Fibroblast of the aortic adventitia (primary cell): ENCODE data around the gene LAIR1. TPM values are rescaled to one million over a fixed set of nuclear protein-coding genes. Genes with fewer than 3 reads are reported as not detected.

Experiments
- DNase-seq: peaks from one replicate; pipeline ENCODE4 v3.0.0-alpha.2; 2010; ENCODE audit warnings: low read depth
- H3K4me3 ChIP-seq: 2 replicates; pipeline ENCODE4 v1.5.1; 2011; ENCODE audit warnings: low read depth, mild to moderate bottlenecking, control low read depth, low read length, moderate library complexity
- CTCF ChIP-seq: IDR thresholded peaks from 2 replicates; pipeline ENCODE4 v1.5.1; 2011; ENCODE audit warnings: mild to moderate bottlenecking, low read length, control low read depth, inconsistent platforms; ENCODE audit not compliant: insufficient read depth
- total RNA-seq: library from RNA; depleted of rRNA; stranded (reverse); fragments of >200 nt; gene quantifications from 2 replicates; pipeline ENCODE4 v1.2.3, GENCODE V29; 2012; ENCODE audit warnings: low replicate concordance

LAIR1 gene
- total RNA-seq, 1 donor, result not detected

DNA sequence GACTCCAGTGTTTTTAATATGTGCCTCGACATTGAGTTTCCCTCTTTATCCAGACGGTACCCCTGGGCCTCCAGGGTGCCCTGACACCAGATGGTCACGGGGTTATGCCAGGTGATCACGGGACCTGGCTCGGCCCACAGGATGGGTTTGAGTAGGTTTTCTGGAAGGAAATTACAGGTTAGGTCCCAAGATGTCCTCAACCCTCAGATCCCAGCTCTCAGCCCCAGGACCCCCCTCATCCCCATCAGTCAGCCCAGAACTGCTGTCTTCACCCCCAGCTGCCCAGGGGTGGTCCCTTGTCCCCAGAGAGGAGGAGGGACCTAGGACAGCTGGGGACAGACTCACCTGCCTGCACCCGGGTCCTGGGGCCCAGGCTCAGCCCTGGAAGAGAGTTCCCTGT is 26.2 kb downstream of the LAIR1 start:
- no peak for TF ChIP-seq CTCF
- DNase-seq, result no peak
- H3K4me3 ChIP-seq, result no peak overlapping the region

DNA sequence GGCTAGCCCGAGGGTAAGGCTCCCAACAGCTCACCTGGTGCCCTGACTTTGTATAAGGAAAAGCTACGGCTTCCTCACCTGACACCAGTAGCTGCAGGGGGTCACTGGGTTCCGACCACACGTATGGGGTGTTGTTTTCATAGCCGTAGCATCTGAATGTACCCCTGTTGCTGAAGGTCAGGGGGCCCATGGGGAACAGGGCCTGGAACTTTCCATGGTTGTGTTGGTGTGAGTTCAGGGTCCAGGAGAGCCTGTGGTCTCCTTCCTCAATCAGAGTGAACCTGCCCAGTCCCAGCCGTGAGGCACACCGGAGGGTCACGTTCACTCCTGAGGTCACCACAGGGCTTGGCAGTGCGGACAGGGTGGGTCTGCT is 26.9 kb downstream of the LAIR1 start:
- DNase-seq, result no peak
- no peak for TF ChIP-seq CTCF

DNA sequence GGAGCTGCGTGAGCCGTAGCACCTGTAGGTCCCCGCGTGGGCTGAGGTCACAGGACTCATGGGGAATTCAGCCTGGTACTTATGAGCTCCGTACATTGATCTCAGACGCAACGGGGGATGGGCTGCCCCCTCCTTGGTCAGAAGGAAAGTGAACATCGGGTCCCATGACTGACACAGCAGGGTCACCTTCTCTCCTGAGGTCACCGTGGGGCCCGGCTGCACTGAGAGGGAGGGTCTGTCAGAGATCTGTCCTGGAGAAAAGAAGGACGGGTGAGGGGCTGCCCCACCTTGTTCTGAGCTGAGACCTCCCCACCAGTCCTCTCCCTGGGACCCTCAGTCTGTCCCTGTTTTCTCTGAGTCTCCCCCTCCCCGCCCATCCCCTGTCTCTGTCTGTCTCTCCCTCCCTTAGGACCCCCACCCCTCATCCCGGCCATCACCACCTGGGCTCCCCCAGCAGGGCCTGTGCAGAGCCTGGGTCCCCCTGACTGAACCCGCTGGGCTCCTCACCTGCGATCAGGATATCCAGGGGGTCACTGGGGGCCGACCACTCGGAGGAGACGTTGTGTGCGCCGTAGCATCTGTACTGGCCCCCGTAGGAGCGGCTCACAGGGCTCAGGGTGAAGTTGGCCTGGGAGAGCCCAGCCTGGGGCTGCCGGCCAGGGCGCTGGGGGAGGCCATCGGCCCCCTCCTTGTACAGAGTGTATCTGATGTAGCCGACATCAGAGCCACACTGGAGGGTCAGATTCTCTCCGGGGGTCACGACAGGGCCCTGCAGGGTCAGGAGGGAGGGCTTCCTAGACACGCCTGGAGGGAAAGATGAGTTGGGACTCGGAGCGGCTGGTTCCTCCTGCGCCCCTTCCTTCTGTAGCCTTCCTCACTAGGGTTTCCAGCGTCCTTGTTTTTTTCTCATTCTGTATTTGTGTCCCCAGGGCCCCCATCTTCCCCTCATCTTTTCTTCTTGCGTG is 27.6 kb downstream of the LAIR1 start:
- DNase-seq, result no peak
- H3K4me3 ChIP-seq, result no peak overlapping the region
- TF ChIP-seq CTCF, result no peak

More for the DNA sequence above, 26.9 kb downstream of the LAIR1 start:
- no peak overlapping the region for H3K4me3 ChIP-seq

- DNase-seq, result no peak
- TF ChIP-seq CTCF, result no peak
- H3K4me3 ChIP-seq, result no peak overlapping the region
These were observed 28.5 kb downstream of the LAIR1 start for GRCh38 chr19:54335979-54336892.

GRCh38 chr19:54335164-54335563 is 29.6 kb downstream of the LAIR1 start:
- H3K4me3 ChIP-seq, result no peak overlapping the region
- TF ChIP-seq CTCF, result no peak
- no peak for DNase-seq

- no peak for DNase-seq
- TF ChIP-seq CTCF, result no peak
- H3K4me3 ChIP-seq, result no peak overlapping the region
These were observed 31.0 kb downstream of the LAIR1 start for GRCh38 chr19:54333586-54334298.
